WTC11 (cell line): Measurements from ENCODE around the gene LYRM9. TPM values are rescaled to one million over a fixed set of nuclear protein-coding genes. Genes with fewer than 3 reads are reported as not detected.

Experiments
- ATAC-seq: fragments of 200-7000 bp; cut with Tn5 transposase; 2 replicates; pipeline ENCODE4 v1.10.0; 2021; ENCODE audit warnings: mild to moderate bottlenecking, moderate library complexity
- CTCF ChIA-PET: fragments of 300-600 bp; sonication (Branson Sonifier 250); formaldehyde crosslinking; loops from one replicate; lab custom pipeline; 2021; ENCODE audit warnings: antibody characterized with exemption; lab: Charles Lee
- POLR2A ChIA-PET: fragments of 350-600 bp; sonication (Branson Sonifier 250); formaldehyde crosslinking; loops from one replicate; lab custom pipeline; 2021; ENCODE audit warnings: antibody characterized with exemption; lab: Charles Lee
- DNase-seq: peaks from one replicate; pipeline ENCODE4 v3.0.0; 2021; ENCODE audit warnings: low spot score
- H3K27ac Mint-ChIP-seq: 2 replicates; pipeline ENCODE4 v1.8.0; 2021; ENCODE audit warnings: mixed read lengths
- H3K27me3 Mint-ChIP-seq: 2 replicates; pipeline ENCODE4 v1.8.0; 2021; ENCODE audit warnings: low read depth, mild to moderate bottlenecking, moderate library complexity, mixed read lengths
- H3K36me3 Mint-ChIP-seq: 2 replicates; pipeline ENCODE4 v1.8.0; 2021; ENCODE audit warnings: mixed read lengths
- H3K4me1 Mint-ChIP-seq: 2 replicates; pipeline ENCODE4 v1.8.0; 2022; ENCODE audit warnings: mixed read lengths
- H3K4me3 Mint-ChIP-seq: 2 replicates; pipeline ENCODE4 v1.8.0; 2021; ENCODE audit warnings: mild to moderate bottlenecking, moderate library complexity, mixed read lengths
- H3K9me3 Mint-ChIP-seq: 2 replicates; pipeline ENCODE4 v1.8.0; 2021; ENCODE audit warnings: mixed read lengths
- EMX1 ChIP-seq: fragments of 250-450 bp; sonication (Bioruptor Pico); IDR thresholded peaks from 2 replicates; pipeline ENCODE4 v1.8.0; 2021; ENCODE audit warnings: mild to moderate bottlenecking
- HMGXB4 ChIP-seq: sonication (generic); formaldehyde crosslinking; IDR thresholded peaks from 2 replicates; pipeline ENCODE4 v1.8.1; 2023; ENCODE audit warnings: mild to moderate bottlenecking, moderate library complexity, missing genetic modification reagents
- JAZF1 ChIP-seq: fragments of 250-450 bp; sonication (Bioruptor Pico); IDR thresholded peaks from 2 replicates; pipeline ENCODE4 v1.9.0; 2021; ENCODE audit warnings: moderate library complexity, mild to moderate bottlenecking, inconsistent platforms
- JUN ChIP-seq: sonication (generic); formaldehyde crosslinking; IDR thresholded peaks from 2 replicates; pipeline ENCODE4 v1.8.0; 2023; ENCODE audit warnings: mild to moderate bottlenecking, missing genetic modification reagents
- MLX ChIP-seq: sonication (generic); formaldehyde crosslinking; IDR thresholded peaks from 2 replicates; pipeline ENCODE4 v1.8.1; 2023; ENCODE audit warnings: mild to moderate bottlenecking, missing genetic modification reagents, moderate library complexity
- NFATC4 ChIP-seq: fragments of 250-450 bp; sonication (Bioruptor Pico); IDR thresholded peaks from 2 replicates; pipeline ENCODE4 v1.9.0; 2021; ENCODE audit warnings: mild to moderate bottlenecking
- NFE2L1 ChIP-seq: sonication (generic); formaldehyde crosslinking; IDR thresholded peaks from 2 replicates; pipeline ENCODE4 v1.8.1; 2023; ENCODE audit warnings: missing genetic modification reagents
- NFYB ChIP-seq: sonication (generic); formaldehyde crosslinking; conservative IDR thresholded peaks from 2 replicates; pipeline ENCODE4 v1.8.0; 2022; ENCODE audit warnings: low read depth, missing genetic modification reagents
- TCF7 ChIP-seq: sonication (generic); formaldehyde crosslinking; IDR thresholded peaks from 2 replicates; pipeline ENCODE4 v1.8.0; 2022; ENCODE audit warnings: mild to moderate bottlenecking, low read depth, missing genetic modification reagents, moderate library complexity
- ZNF281 ChIP-seq: sonication (generic); formaldehyde crosslinking; IDR thresholded peaks from 2 replicates; pipeline ENCODE4 v1.8.0; 2023; ENCODE audit warnings: mild to moderate bottlenecking, missing genetic modification reagents
- ZNF317 ChIP-seq: sonication (generic); formaldehyde crosslinking; IDR thresholded peaks from 2 replicates; pipeline ENCODE4 v1.8.1; 2023; ENCODE audit warnings: low read depth, mild to moderate bottlenecking, moderate library complexity, missing genetic modification reagents, borderline replicate concordance
- ZNF671 ChIP-seq: fragments of 250-450 bp; sonication (Bioruptor Pico); IDR thresholded peaks from 2 replicates; pipeline ENCODE4 v1.8.0; 2021; ENCODE audit warnings: mild to moderate bottlenecking
- total RNA-seq: library from RNA; stranded (reverse); gene quantifications from 3 replicates; pipeline ENCODE4 v1.2.3, GENCODE V29; 2021
- TF ChIP-seq, protein P1 (sequence below): fragments of 250-450 bp; sonication (Bioruptor Pico); IDR thresholded peaks from 2 replicates; pipeline ENCODE4 v1.9.0; 2021; ENCODE audit warnings: mild to moderate bottlenecking
- TF ChIP-seq, protein P2 (sequence below): fragments of 250-450 bp; sonication (Bioruptor Pico); IDR thresholded peaks from 2 replicates; pipeline ENCODE4 v2.1.2; 2022; ENCODE audit warnings: mild to moderate bottlenecking, moderate library complexity
- TF ChIP-seq, protein P3 (sequence below): fragments of 250-450 bp; sonication (Bioruptor Pico); conservative IDR thresholded peaks from 2 replicates; pipeline ENCODE4 v1.9.0; 2021; ENCODE audit warnings: mild to moderate bottlenecking
- TF ChIP-seq, protein P4 (sequence below): sonication (generic); formaldehyde crosslinking; IDR thresholded peaks from 2 replicates; pipeline ENCODE4 v1.8.0; 2022; ENCODE audit warnings: missing genetic modification reagents

LYRM9 gene
- total RNA-seq, 1 experiment from 2014 or later: 3.6 TPM

- TF ChIP-seq ZNF281 (no peak), EMX1 (no peak), NFATC4 (no peak), JAZF1 (CRISPR knock-in tag) (no peak), ZNF671 (CRISPR knock-in tag) (no peak), MLX (CRISPR knock-in tag) (no peak), TCF7 (CRISPR knock-in tag) (no peak), ZNF317 (CRISPR knock-in tag) (no peak), NFYB (no peak), HMGXB4 (CRISPR knock-in tag) (no peak), NFE2L1 (CRISPR knock-in tag) (no peak), JUN (CRISPR knock-in tag) (no peak)
- TF ChIP-seq, protein P1, sequence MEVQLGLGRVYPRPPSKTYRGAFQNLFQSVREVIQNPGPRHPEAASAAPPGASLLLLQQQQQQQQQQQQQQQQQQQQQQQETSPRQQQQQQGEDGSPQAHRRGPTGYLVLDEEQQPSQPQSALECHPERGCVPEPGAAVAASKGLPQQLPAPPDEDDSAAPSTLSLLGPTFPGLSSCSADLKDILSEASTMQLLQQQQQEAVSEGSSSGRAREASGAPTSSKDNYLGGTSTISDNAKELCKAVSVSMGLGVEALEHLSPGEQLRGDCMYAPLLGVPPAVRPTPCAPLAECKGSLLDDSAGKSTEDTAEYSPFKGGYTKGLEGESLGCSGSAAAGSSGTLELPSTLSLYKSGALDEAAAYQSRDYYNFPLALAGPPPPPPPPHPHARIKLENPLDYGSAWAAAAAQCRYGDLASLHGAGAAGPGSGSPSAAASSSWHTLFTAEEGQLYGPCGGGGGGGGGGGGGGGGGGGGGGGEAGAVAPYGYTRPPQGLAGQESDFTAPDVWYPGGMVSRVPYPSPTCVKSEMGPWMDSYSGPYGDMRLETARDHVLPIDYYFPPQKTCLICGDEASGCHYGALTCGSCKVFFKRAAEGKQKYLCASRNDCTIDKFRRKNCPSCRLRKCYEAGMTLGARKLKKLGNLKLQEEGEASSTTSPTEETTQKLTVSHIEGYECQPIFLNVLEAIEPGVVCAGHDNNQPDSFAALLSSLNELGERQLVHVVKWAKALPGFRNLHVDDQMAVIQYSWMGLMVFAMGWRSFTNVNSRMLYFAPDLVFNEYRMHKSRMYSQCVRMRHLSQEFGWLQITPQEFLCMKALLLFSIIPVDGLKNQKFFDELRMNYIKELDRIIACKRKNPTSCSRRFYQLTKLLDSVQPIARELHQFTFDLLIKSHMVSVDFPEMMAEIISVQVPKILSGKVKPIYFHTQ (CRISPR knock-in tag): no peak
- TF ChIP-seq, protein P2, sequence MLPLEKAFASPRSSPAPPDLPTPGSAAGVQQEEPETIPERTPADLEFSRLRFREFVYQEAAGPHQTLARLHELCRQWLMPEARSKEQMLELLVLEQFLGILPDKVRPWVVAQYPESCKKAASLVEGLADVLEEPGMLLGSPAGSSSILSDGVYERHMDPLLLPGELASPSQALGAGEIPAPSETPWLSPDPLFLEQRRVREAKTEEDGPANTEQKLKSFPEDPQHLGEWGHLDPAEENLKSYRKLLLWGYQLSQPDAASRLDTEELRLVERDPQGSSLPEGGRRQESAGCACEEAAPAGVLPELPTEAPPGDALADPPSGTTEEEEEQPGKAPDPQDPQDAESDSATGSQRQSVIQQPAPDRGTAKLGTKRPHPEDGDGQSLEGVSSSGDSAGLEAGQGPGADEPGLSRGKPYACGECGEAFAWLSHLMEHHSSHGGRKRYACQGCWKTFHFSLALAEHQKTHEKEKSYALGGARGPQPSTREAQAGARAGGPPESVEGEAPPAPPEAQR (CRISPR knock-in tag): no peak
- TF ChIP-seq, protein P3, sequence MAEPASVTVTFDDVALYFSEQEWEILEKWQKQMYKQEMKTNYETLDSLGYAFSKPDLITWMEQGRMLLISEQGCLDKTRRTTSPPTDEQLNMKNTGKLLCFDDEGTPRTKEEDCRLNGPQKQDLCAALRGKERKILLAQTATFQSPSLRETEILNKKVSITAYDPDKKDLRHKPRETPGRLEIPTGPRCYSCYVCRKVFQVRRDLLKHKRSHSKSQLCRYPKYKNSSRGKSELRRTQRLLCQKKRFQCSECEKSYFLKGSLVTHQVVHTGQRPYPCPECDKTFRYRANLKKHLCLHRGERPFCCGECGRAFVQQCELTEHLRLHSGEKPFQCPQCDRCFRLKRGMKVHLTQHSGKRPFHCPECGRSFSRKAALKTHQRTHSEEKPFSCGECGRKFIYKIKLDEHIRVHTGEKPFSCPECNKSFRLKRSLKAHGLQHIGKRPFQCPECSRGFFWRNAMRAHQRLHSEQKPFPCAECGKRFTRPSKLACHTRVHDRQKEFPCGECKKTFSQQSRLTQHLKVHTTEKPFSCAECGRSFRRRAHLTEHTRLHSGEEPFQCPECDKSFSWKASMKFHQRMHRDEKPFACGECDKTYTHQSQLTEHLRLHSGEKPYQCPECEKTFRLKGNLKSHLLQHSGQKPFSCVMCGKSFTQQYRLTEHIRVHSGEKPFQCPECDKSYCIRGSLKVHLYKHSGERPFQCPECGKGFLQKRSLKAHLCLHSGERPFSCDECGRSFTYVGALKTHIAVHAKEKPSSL (CRISPR knock-in tag): no peak
- TF ChIP-seq, protein P4, sequence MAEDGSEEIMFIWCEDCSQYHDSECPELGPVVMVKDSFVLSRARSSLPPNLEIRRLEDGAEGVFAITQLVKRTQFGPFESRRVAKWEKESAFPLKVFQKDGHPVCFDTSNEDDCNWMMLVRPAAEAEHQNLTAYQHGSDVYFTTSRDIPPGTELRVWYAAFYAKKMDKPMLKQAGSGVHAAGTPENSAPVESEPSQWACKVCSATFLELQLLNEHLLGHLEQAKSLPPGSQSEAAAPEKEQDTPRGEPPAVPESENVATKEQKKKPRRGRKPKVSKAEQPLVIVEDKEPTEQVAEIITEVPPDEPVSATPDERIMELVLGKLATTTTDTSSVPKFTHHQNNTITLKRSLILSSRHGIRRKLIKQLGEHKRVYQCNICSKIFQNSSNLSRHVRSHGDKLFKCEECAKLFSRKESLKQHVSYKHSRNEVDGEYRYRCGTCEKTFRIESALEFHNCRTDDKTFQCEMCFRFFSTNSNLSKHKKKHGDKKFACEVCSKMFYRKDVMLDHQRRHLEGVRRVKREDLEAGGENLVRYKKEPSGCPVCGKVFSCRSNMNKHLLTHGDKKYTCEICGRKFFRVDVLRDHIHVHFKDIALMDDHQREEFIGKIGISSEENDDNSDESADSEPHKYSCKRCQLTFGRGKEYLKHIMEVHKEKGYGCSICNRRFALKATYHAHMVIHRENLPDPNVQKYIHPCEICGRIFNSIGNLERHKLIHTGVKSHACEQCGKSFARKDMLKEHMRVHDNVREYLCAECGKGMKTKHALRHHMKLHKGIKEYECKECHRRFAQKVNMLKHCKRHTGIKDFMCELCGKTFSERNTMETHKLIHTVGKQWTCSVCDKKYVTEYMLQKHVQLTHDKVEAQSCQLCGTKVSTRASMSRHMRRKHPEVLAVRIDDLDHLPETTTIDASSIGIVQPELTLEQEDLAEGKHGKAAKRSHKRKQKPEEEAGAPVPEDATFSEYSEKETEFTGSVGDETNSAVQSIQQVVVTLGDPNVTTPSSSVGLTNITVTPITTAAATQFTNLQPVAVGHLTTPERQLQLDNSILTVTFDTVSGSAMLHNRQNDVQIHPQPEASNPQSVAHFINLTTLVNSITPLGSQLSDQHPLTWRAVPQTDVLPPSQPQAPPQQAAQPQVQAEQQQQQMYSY (CRISPR knock-in tag): no peak
- ChIA-PET CTCF (interaction anchor here (0.9 kb wide), 1 partner anchor 16 kb away, joined by 3 read pairs; no protein-coding TSS in a partner anchor), POLR2A (no interaction called here)
- peaks cover 14% of the 10 kb centered on the region for H3K27me3 Mint-ChIP-seq
- peaks cover 45% of the 10 kb centered on the region for H3K4me1 Mint-ChIP-seq
- no peak overlapping the region for H3K4me3 Mint-ChIP-seq
- ATAC-seq (no peak), DNase-seq (no peak)
- no peaks in the 10 kb centered on the region for H3K36me3 Mint-ChIP-seq
- H3K9me3 Mint-ChIP-seq: no peaks in the 10 kb centered on the region
- no peak overlapping the region for H3K27ac Mint-ChIP-seq
Observed at GRCh38 chr17:27899525-27899924, 6.4 kb upstream of the LYRM9 start.
